GM23248 (cell line): Measurements from ENCODE around the gene DNAJC28. TPM values are rescaled to one million over a fixed set of nuclear protein-coding genes. Genes with fewer than 3 reads are reported as not detected.

Source experiments
- DNase-seq: peaks from one replicate; pipeline ENCODE4 v3.0.0-alpha.2; 2015
- H2AFZ ChIP-seq: fragments of 200-600 bp; sonication (generic); 2 replicates; pipeline ENCODE4 v1.6.1; 2016; ENCODE audit warnings: antibody characterized with exemption
- H3F3A ChIP-seq: fragments of 200-600 bp; sonication (generic); 2 replicates; pipeline ENCODE4 v1.6.1; 2016; ENCODE audit warnings: mild to moderate bottlenecking, antibody characterized with exemption, mixed run types; ENCODE audit not compliant: insufficient read depth
- H3K27ac ChIP-seq: fragments of 200-600 bp; sonication (generic); 2 replicates; pipeline ENCODE4 v1.5.1; 2016; ENCODE audit warnings: mild to moderate bottlenecking
- H3K27me3 ChIP-seq: fragments of 200-600 bp; sonication (generic); replicated peaks from 2 replicates; pipeline ENCODE4 v1.6.1; 2016; ENCODE audit warnings: mild to moderate bottlenecking; ENCODE audit not compliant: insufficient read depth
- H3K36me3 ChIP-seq: fragments of 200-600 bp; sonication (generic); 2 replicates; pipeline ENCODE4 v1.6.1; 2016; ENCODE audit warnings: low read depth, mild to moderate bottlenecking
- H3K4me1 ChIP-seq: fragments of 200-600 bp; sonication (generic); 2 replicates; pipeline ENCODE4 v1.6.1; 2016; ENCODE audit warnings: mild to moderate bottlenecking; ENCODE audit not compliant: insufficient read depth
- H3K4me2 ChIP-seq: fragments of 200-600 bp; sonication (generic); one replicate; pipeline ENCODE4 v1.6.1; 2016; ENCODE audit warnings: mild to moderate bottlenecking; ENCODE audit not compliant: unreplicated experiment
- H3K4me3 ChIP-seq: fragments of 200-600 bp; sonication (generic); 2 replicates; pipeline ENCODE4 v1.5.1; 2016; ENCODE audit warnings: mild to moderate bottlenecking
- H3K79me2 ChIP-seq: fragments of 200-600 bp; sonication (generic); 2 replicates; pipeline ENCODE4 v1.6.1; 2016; ENCODE audit warnings: mild to moderate bottlenecking; ENCODE audit not compliant: insufficient read depth
- H3K9ac ChIP-seq: fragments of 200-600 bp; sonication (generic); 2 replicates; pipeline ENCODE4 v1.6.1; 2016; ENCODE audit warnings: mild to moderate bottlenecking
- H3K9me2 ChIP-seq: fragments of 200-600 bp; sonication (generic); 2 replicates; pipeline ENCODE4 v1.6.1; 2016; ENCODE audit warnings: mixed run types, mild to moderate bottlenecking, moderate library complexity; ENCODE audit not compliant: insufficient read depth
- H3K9me3 ChIP-seq: fragments of 200-600 bp; sonication (generic); one replicate; pipeline ENCODE4 v1.6.1; 2017; ENCODE audit warnings: low read depth
- H4K20me1 ChIP-seq: fragments of 200-600 bp; sonication (generic); 2 replicates; pipeline ENCODE4 v1.6.0; 2016; ENCODE audit not compliant: insufficient read depth
- EZH2 ChIP-seq: fragments of 200-600 bp; sonication (generic); IDR thresholded peaks from 2 replicates; pipeline ENCODE4 v1.6.1; 2018; ENCODE audit warnings: antibody characterized with exemption, mild to moderate bottlenecking; ENCODE audit not compliant: insufficient read depth, poor library complexity, severe bottlenecking
- EZH2phosphoT487 ChIP-seq: fragments of 200-600 bp; sonication (generic); IDR thresholded peaks from 2 replicates; pipeline ENCODE4 v1.6.1; 2018; ENCODE audit warnings: antibody characterized with exemption, moderate library complexity, mild to moderate bottlenecking, low read depth; ENCODE audit not compliant: insufficient read depth
- WGBS, 2 experiments: methylation state at CpG; one replicate each; pipeline ENCODE4 v1.1.6; 2015 to 2017; ENCODE audit warnings: low lambda C conversion rate in 2 of 2, low coverage in 1 of 2; ENCODE audit errors: missing lambda C conversion rate in 2 of 2; 5-methylcytosine and 5-hydroxymethylcytosine counted together
- in situ Hi-C: fragments of 300-500 bp; cut with MboI; formaldehyde crosslinking; loops from 2 replicates; pipeline ENCODE4 v1.15.0; 2020
- polyA plus RNA-seq: library from polyadenylated mRNA; unstranded; fragments of >200 nt; fragmentation: Nextera tagmentation; extraction: Ambion mirVana; gene quantifications from 2 replicates; pipeline ENCODE4 v1.2.1, GENCODE V29; 2016
- total RNA-seq: library from RNA; depleted of rRNA; stranded (reverse); fragments of >200 nt; shearing (Covaris generic); gene quantifications from 2 replicates; pipeline ENCODE4 v1.2.3, GENCODE V29; 2014; rRNA removed

DNAJC28 gene
- total RNA-seq (0.38 and 2.4 TPM in 2 replicates), polyA plus RNA-seq (2.0 TPM in 2 replicates)

GRCh38 chr21:33491373-33492102, at the start of gene DNAJC28:
Gene DNAJC28, minus strand, starts transcription at chr21:33491716. Its CDS starts 2,323 bp downstream, at chr21:33489393.
- Histone ChIP-seq H4K20me1 (no peaks in the 10 kb centered on the region), H3K79me2 (no peaks in the 10 kb centered on the region), H3K36me3 (no peaks in the 10 kb centered on the region), H2AFZ (peak within 1 kb of the TSS; percentile 100), H3K9me2 (no peaks in the 10 kb centered on the region), H3K27ac (no peak within 1 kb of the TSS), H3K4me1 (0 out of 2 replicates have a peak, but pooled peaks cover 7% of the 10 kb centered on the region), H3K4me2 (peak within 1 kb of the TSS; percentile 89), H3F3A (no peaks in the 10 kb centered on the region), H3K4me3 (peak within 1 kb of the TSS; percentile 89), H3K9ac (peak within 1 kb of the TSS; percentile 77), H3K27me3 (no peaks in the 10 kb centered on the region), H3K9me3 (no peaks in the 10 kb centered on the region)
- in situ Hi-C loops = no loop called here
- WGBS, 2 experiments = 1% methylated on average over 38 to 46 of the region's 52 CpGs
- TF ChIP-seq EZH2phosphoT487 = no peak
- no peak for TF ChIP-seq EZH2
- peak; percentile 96 for DNase-seq

GRCh38 chr21:33541105-33541711, 49.7 kb upstream of the DNAJC28 start:
- Histone ChIP-seq H3K4me1 (peaks cover 28% of the 10 kb centered on the region), H3F3A (peaks cover 15% of the 10 kb centered on the region; the same call in 1 of the 2 replicates), H3K9ac (peak overlapping the region; percentile 97), H3K9me3 (no peaks in the 10 kb centered on the region), H3K9me2 (no peaks in the 10 kb centered on the region), H3K4me3 (peak overlapping the region; percentile 97), H3K79me2 (peaks cover 90% of the 10 kb centered on the region), H2AFZ (peak overlapping the region; percentile 78), H3K27me3 (no peaks in the 10 kb centered on the region), H4K20me1 (peaks cover 23% of the 10 kb centered on the region), H3K36me3 (peaks cover 23% of the 10 kb centered on the region), H3K27ac (peak overlapping the region; percentile 99), H3K4me2 (peak overlapping the region; percentile 80)
- TF ChIP-seq EZH2phosphoT487 (no peak), EZH2 (no peak)
- peak; percentile 36 for DNase-seq
- WGBS, 2 experiments = 63 to 64% methylated on average over 19 of the region's 19 CpGs
- in situ Hi-C loops = no loop called here

- H3K27me3 ChIP-seq = no peaks in the 10 kb centered on the region
- peak overlapping the region; percentile 97 for H3K4me3 ChIP-seq
- peak overlapping the region; percentile 80 for H3K4me2 ChIP-seq
- DNase-seq = no peak
- H3F3A ChIP-seq = peaks cover 15% of the 10 kb centered on the region; the same call in 1 of the 2 replicates
- no peaks in the 10 kb centered on the region for H3K9me2 ChIP-seq
- H3K36me3 ChIP-seq = peaks cover 25% of the 10 kb centered on the region
- H3K79me2 ChIP-seq = peaks cover 90% of the 10 kb centered on the region
- H2AFZ ChIP-seq = no peak overlapping the region
- TF ChIP-seq EZH2 = no peak
- TF ChIP-seq EZH2phosphoT487 = no peak
- peaks cover 21% of the 10 kb centered on the region for H4K20me1 ChIP-seq
- H3K4me1 ChIP-seq = peaks cover 23% of the 10 kb centered on the region
- in situ Hi-C loops = no loop called here
- peak overlapping the region; percentile 99 for H3K27ac ChIP-seq
- no peaks in the 10 kb centered on the region for H3K9me3 ChIP-seq
- 53 to 54% methylated on average over 3 of the region's 3 CpGs for whole genome bisulfite sequencing, 2 experiments
- peak overlapping the region; percentile 8; the same call in 1 of the 2 replicates for H3K9ac ChIP-seq
Measured at GRCh38 chr21:33540711-33541104, 49.2 kb upstream of the DNAJC28 start.

- no peaks in the 10 kb centered on the region for H3K27me3 ChIP-seq
- H3K36me3 ChIP-seq = peaks cover 36% of the 10 kb centered on the region
- no peak overlapping the region for H3K4me3 ChIP-seq
- no peak for DNase-seq
- no peak overlapping the region for H3K27ac ChIP-seq
- peaks cover 15% of the 10 kb centered on the region; the same call in 1 of the 2 replicates for H3F3A ChIP-seq
- peaks cover 16% of the 10 kb centered on the region; the same call in 1 of the 2 replicates for H3K4me1 ChIP-seq
- H2AFZ ChIP-seq = no peak overlapping the region
- TF ChIP-seq EZH2 (no peak), EZH2phosphoT487 (no peak)
- H3K9me3 ChIP-seq = no peaks in the 10 kb centered on the region
- H3K9me2 ChIP-seq = no peaks in the 10 kb centered on the region
- WGBS, 2 experiments = 95 to 97% methylated on average over 4 of the region's 4 CpGs
- in situ Hi-C loops = no loop called here
- no peak overlapping the region for H3K4me2 ChIP-seq
- peaks cover 90% of the 10 kb centered on the region for H3K79me2 ChIP-seq
- no peak overlapping the region for H3K9ac ChIP-seq
- peaks cover 11% of the 10 kb centered on the region for H4K20me1 ChIP-seq
Measured at GRCh38 chr21:33539616-33540015, 48.1 kb upstream of the DNAJC28 start.
